ENCODE data around the gene KIF26B. TPM values are rescaled to one million over a fixed set of nuclear protein-coding genes. Genes with fewer than 3 reads are reported as not detected.
"Not testable (repeated sequence)": the region's sequence is repeated elsewhere in the genome, so short reads cannot be mapped to it uniquely, and the experiment has no call there.

Gene KIF26B
- total and polyA plus RNA-seq, 8 donors = 0.15 to 3.2 (median 0.89) TPM; not detected in 1

DNA sequence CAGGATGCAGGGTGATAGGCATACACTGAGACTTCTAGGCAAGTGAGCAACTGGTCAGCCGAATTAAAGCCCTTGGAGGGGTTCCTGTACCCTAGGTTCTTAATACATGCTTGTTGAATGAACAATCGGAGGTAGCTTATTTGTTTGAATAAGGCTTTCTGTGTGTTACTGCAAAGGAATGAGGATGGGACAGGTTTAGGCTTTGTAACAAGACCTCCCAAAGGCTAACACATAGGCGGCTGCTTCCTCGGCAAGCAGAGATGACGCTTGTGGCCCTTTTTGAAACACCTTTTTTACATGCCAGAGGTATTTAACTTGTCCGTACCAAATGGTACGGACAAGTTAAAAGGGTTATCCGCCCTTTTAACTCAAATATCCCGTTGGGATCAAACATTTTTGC lies 511.6 kb downstream of the KIF26B start:
- Histone ChIP-seq H3K27me3 (no peaks in the 10 kb centered on the region), H3K27ac (no peak overlapping the region), H3K9me3 (no peaks in the 10 kb centered on the region), H3K4me3 (no peak overlapping the region), H3K36me3 (no peaks in the 10 kb centered on the region), H3K4me1 (no peaks in the 10 kb centered on the region)
- WGBS, 5 donors = 90 to 94% (median 92%) methylated on average over 9 of the region's 9 CpGs
- no peak for DNase-seq
- TF ChIP-seq CTCF (IDR thresholded peaks at IDR 0.05) (no peak), POLR2AphosphoS5 (IDR thresholded peaks at IDR 0.05) (no peak), POLR2A (IDR thresholded peaks at IDR 0.05) (no peak), EP300 (IDR thresholded peaks at IDR 0.05) (no peak)
- intact Hi-C loops (cut with DNase I; ENCODE audit: low total_unique reads) = no loop called here

DNA sequence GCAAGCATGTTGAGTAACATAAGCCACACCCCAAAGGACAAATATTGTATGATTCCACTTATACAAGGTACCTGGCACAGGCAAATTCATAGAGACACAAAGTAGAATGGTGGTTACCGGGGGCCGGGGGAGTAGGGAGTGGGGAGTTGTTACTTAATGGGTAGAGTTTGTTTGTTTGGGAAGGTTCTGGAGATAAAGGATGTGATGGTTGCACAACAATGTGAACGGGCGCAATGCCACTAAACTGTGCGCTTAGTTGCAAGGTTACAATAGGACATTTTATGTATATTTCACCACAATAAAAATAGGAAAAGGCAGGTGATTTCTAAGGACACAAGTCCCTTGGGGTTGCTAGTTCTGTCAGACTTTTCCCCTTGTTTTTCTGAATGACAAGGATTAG lies 516.6 kb downstream of the KIF26B start:
- Histone ChIP-seq H3K27me3 (no peaks in the 10 kb centered on the region), H3K9me3 (no peaks in the 10 kb centered on the region), H3K4me3 (no peak overlapping the region), H3K27ac (no peak overlapping the region), H3K36me3 (no peaks in the 10 kb centered on the region), H3K4me1 (no peaks in the 10 kb centered on the region)
- peak in 1 of 2 donors; percentile 19 for DNase-seq
- WGBS, 5 donors = 91 to 97% (median 94%) methylated on average over 5 of the region's 5 CpGs
- no peak for TF ChIP-seq EP300 (IDR thresholded peaks at IDR 0.05)
- no peak for TF ChIP-seq POLR2A (IDR thresholded peaks at IDR 0.05)
- TF ChIP-seq CTCF (IDR thresholded peaks at IDR 0.05) = no peak
- TF ChIP-seq POLR2AphosphoS5 (IDR thresholded peaks at IDR 0.05) = no peak
- intact Hi-C loops (cut with DNase I; ENCODE audit: low total_unique reads) = no loop called here

- TF ChIP-seq POLR2A (IDR thresholded peaks at IDR 0.05) (no peak), CTCF (IDR thresholded peaks at IDR 0.05) (no peak), POLR2AphosphoS5 (IDR thresholded peaks at IDR 0.05) (no peak), EP300 (IDR thresholded peaks at IDR 0.05) (no peak)
- Histone ChIP-seq H3K27ac (no peak overlapping the region), H3K4me1 (no peaks in the 10 kb centered on the region), H3K27me3 (no peaks in the 10 kb centered on the region), H3K36me3 (no peaks in the 10 kb centered on the region), H3K4me3 (no peak overlapping the region), H3K9me3 (no peaks in the 10 kb centered on the region)
- intact Hi-C loops (cut with DNase I; ENCODE audit: low total_unique reads) = no loop called here
- peak in 1 of 2 donors; percentile 18 for DNase-seq
- 93 to 96% (median 95%) methylated on average over 15 to 18 of the region's 18 CpGs for WGBS, 5 donors
Measured at GRCh38 chr1:245671966-245672767, 517.4 kb downstream of the KIF26B start.

GRCh38 chr1:245672836-245673656 lies 518.3 kb downstream of the KIF26B start:
- H3K27me3 ChIP-seq; H3K27ac ChIP-seq; DNase-seq; H3K4me1 ChIP-seq; H3K36me3 ChIP-seq; H3K9me3 ChIP-seq; intact Hi-C loops (cut with DNase I; ENCODE audit: low total_unique reads); H3K4me3 ChIP-seq: not testable (repeated sequence)
- WGBS, 5 donors = 91 to 97% (median 95%) methylated on average over 12 to 41 of the region's 41 CpGs

Measured in stomach (tissue), 9 donors.